ENCODE data around the gene ENDOV. TPM values are rescaled to one million over a fixed set of nuclear protein-coding genes. Genes with fewer than 3 reads are reported as not detected.

ENDOV gene
- polyA plus RNA-seq, 1 donor (not counting 4 experiments of a cell fraction or from before 2014, with no cell fraction given): 10.9 TPM

DNA sequence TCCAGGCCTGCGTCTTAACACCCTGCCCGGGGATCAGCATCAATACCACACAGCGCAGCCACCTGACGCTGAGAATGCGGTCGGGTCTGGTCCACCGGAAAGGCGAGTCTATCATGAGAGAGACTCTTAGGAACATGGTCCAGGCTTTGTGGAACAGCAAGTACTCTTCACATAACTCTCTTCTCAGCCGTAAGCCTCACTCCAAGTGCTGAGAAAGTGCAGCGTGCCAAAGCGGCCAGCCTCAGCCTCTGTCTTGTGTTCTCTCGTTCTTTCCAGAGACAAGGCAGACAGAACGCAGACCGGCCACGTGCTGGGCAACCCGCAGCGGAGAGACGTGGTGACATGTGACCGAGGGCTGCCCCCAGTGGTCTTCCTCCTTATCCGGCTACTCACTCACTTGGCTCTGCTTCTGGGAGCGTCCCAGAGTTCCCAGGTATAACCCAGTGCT, 34.4 kb upstream of the ENDOV start:
- Histone ChIP-seq H3K9me3 (ENCODE audit: control insufficient read depth, low read depth, low read length) (no peaks in the 10 kb centered on the region), H3K4me1 (ENCODE audit: control insufficient read depth, extremely low read depth, insufficient read depth, low read length) (no peaks in the 10 kb centered on the region), H3K4me2 (ENCODE audit: control insufficient read depth, extremely low read depth, insufficient read depth, low read depth, low read length) (no peak overlapping the region), H3K4me3 (ENCODE audit: control insufficient read depth in 2 of 3, extremely low read depth in 1 of 3, insufficient read depth in 2 of 3, low read depth in 1 of 3, low read length in 3 of 3) (no peak overlapping the region), H4K20me1 (ENCODE audit: control insufficient read depth, extremely low read depth, insufficient read depth, low read length) (no peaks in the 10 kb centered on the region), H3K36me3 (ENCODE audit: control insufficient read depth in 2 of 2, extremely low read depth in 1 of 2, insufficient read depth in 2 of 2, low read length in 2 of 2) (peaks cover 53 to 60% of the 10 kb centered on the region in 2 experiments), H2AFZ (ENCODE audit: control insufficient read depth, low read length) (no peak overlapping the region), H3K9me1 (ENCODE audit: control insufficient read depth, extremely low read depth, insufficient read depth, low read length) (no peaks in the 10 kb centered on the region), H3K9ac (ENCODE audit: control insufficient read depth, extremely low read depth, insufficient read depth, low read length) (no peak overlapping the region), H3K27ac (ENCODE audit: control insufficient read depth, insufficient read depth, low read length) (no peak overlapping the region), H3K27me3 (ENCODE audit: control insufficient read depth, extremely low read depth, insufficient read depth, low read length) (no peaks in the 10 kb centered on the region), H3K79me2 (ENCODE audit: control insufficient read depth, insufficient read depth, low read length) (no peaks in the 10 kb centered on the region)
- TF ChIP-seq, protein P1, sequence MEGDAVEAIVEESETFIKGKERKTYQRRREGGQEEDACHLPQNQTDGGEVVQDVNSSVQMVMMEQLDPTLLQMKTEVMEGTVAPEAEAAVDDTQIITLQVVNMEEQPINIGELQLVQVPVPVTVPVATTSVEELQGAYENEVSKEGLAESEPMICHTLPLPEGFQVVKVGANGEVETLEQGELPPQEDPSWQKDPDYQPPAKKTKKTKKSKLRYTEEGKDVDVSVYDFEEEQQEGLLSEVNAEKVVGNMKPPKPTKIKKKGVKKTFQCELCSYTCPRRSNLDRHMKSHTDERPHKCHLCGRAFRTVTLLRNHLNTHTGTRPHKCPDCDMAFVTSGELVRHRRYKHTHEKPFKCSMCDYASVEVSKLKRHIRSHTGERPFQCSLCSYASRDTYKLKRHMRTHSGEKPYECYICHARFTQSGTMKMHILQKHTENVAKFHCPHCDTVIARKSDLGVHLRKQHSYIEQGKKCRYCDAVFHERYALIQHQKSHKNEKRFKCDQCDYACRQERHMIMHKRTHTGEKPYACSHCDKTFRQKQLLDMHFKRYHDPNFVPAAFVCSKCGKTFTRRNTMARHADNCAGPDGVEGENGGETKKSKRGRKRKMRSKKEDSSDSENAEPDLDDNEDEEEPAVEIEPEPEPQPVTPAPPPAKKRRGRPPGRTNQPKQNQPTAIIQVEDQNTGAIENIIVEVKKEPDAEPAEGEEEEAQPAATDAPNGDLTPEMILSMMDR (optimal IDR thresholded peaks at IDR 0.05 in 1 of 3, IDR thresholded peaks at IDR 0.05 in 1 of 3, conservative IDR thresholded peaks at IDR 0.05 in 1 of 3; ENCODE audit: extremely low read depth in 1 of 3, insufficient read depth in 2 of 3, low read length in 3 of 3): no peak
- no peak for TF ChIP-seq EZH2 (IDR thresholded peaks at IDR 0.05; ENCODE audit: low read length)
- DNase-seq (ENCODE audit: low read depth, low spot score): no peak
- dilution Hi-C loops (cut with MboI; ENCODE audit: extremely low pct_ligation_motif_present, low sequenced_read_pairs): no loop called here
- no peak for FAIRE-seq

DNA sequence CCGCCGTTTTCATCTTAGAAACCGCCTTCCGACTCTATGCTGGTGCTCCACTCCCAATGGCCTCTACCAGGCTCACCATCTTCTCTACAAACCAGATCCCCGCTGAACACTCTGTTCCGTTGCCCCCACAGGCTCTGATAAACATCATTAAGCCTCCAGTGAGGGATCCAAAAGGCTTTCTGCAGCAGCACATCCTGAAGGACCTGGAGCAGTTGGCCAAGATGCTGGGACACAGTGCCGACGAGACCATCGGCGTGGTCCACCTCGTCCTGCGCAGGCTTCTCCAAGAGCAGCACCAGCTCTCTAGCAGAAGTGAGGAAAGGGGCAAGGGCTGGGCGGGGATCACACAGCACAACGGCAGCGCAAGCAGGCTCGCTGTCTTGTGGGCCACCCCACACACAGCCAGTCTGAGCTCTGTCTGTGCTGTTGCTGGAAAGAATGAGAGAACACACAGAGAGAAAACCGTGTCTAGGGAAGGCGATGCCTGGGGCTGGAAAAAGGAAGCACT, 33.5 kb upstream of the ENDOV start:
- H3K4me1 ChIP-seq (ENCODE audit: control insufficient read depth, extremely low read depth, insufficient read depth, low read length): no peaks in the 10 kb centered on the region
- no peaks in the 10 kb centered on the region for H3K79me2 ChIP-seq (ENCODE audit: control insufficient read depth, insufficient read depth, low read length)
- H3K36me3 ChIP-seq (ENCODE audit: control insufficient read depth in 2 of 2, extremely low read depth in 1 of 2, insufficient read depth in 2 of 2, low read length in 2 of 2): peaks cover 51 to 56% of the 10 kb centered on the region in 2 experiments
- DNase-seq (ENCODE audit: low read depth, low spot score) (no peak), FAIRE-seq (no peak)
- H3K9ac ChIP-seq (ENCODE audit: control insufficient read depth, extremely low read depth, insufficient read depth, low read length): no peak overlapping the region
- H3K27me3 ChIP-seq (ENCODE audit: control insufficient read depth, extremely low read depth, insufficient read depth, low read length): no peaks in the 10 kb centered on the region
- dilution Hi-C loops (cut with MboI; ENCODE audit: extremely low pct_ligation_motif_present, low sequenced_read_pairs): no loop called here
- H3K27ac ChIP-seq (ENCODE audit: control insufficient read depth, insufficient read depth, low read length): no peak overlapping the region
- H3K9me3 ChIP-seq (ENCODE audit: control insufficient read depth, low read depth, low read length): no peaks in the 10 kb centered on the region
- no peak for TF ChIP-seq EZH2 (IDR thresholded peaks at IDR 0.05; ENCODE audit: low read length)
- TF ChIP-seq, protein P1 (optimal IDR thresholded peaks at IDR 0.05 in 1 of 3, IDR thresholded peaks at IDR 0.05 in 1 of 3, conservative IDR thresholded peaks at IDR 0.05 in 1 of 3; ENCODE audit: extremely low read depth in 1 of 3, insufficient read depth in 2 of 3, low read length in 3 of 3): no peak
- H4K20me1 ChIP-seq (ENCODE audit: control insufficient read depth, extremely low read depth, insufficient read depth, low read length): no peaks in the 10 kb centered on the region
- no peaks in the 10 kb centered on the region for H3K9me1 ChIP-seq (ENCODE audit: control insufficient read depth, extremely low read depth, insufficient read depth, low read length)
- H3K4me2 ChIP-seq (ENCODE audit: control insufficient read depth, extremely low read depth, insufficient read depth, low read depth, low read length): no peak overlapping the region
- no peak overlapping the region for H3K4me3 ChIP-seq (ENCODE audit: control insufficient read depth in 2 of 3, extremely low read depth in 1 of 3, insufficient read depth in 2 of 3, low read depth in 1 of 3, low read length in 3 of 3)
- no peak overlapping the region for H2AFZ ChIP-seq (ENCODE audit: control insufficient read depth, low read length)
